ENCODE data around the gene CPA1. TPM values are rescaled to one million over a fixed set of nuclear protein-coding genes. Genes with fewer than 3 reads are reported as not detected.

The CPA1 gene
- total RNA-seq, 1 experiment from 2014 or later, result not detected

GRCh38 chr7:130418306-130418705 lies 38.0 kb downstream of the CPA1 start:
- Histone ChIP-seq H3K23me2 (ENCODE audit: insufficient read length, low read depth, low read length, poor library complexity, severe bottlenecking) (no peaks in the 10 kb centered on the region), H2BK12ac (ENCODE audit: insufficient read length, low read depth, low read length) (no peak overlapping the region)

More at GRCh38 chr7:130418306-130418705, 38.0 kb downstream of the CPA1 start:
- H4K91ac ChIP-seq (ENCODE audit: insufficient read length, low read depth, low read length), result no peak overlapping the region
- no peaks in the 10 kb centered on the region for H4K20me1 ChIP-seq (ENCODE audit: control insufficient read depth, insufficient read depth, insufficient read length)
- H3K4me2 ChIP-seq (ENCODE audit: insufficient read depth, insufficient read length, low read length), result no peak overlapping the region
- no peak for DNase-seq
- H3K4me3 Mint-ChIP-seq, result no peak overlapping the region
- no peak overlapping the region for H3K23ac ChIP-seq (ENCODE audit: insufficient read length, low read depth, low read length)
- no peak overlapping the region for H3K4ac ChIP-seq (ENCODE audit: low read depth, low read length)
- no peak overlapping the region for H3T11ph ChIP-seq (ENCODE audit: low read length)
- TF ChIP-seq CTCF (conservative IDR thresholded peaks at IDR 0.05), result no peak
- no peak overlapping the region for H2BK20ac ChIP-seq (ENCODE audit: low read depth, low read length, poor library complexity, severe bottlenecking)
- no peaks in the 10 kb centered on the region for H3K9me3 ChIP-seq (ENCODE audit: control insufficient read depth, low read depth, low read length)
- no peaks in the 10 kb centered on the region for H3K36me3 Mint-ChIP-seq (ENCODE audit: insufficient read depth in 1 of 3, low read depth in 3 of 3)
- no peak overlapping the region for H3K27ac Mint-ChIP-seq
- no peak overlapping the region for H2BK5ac ChIP-seq (ENCODE audit: insufficient read length, low read length)
- H2AK5ac ChIP-seq (ENCODE audit: insufficient read length, low read length), result no peak overlapping the region
- no peaks in the 10 kb centered on the region for H3K27me3 Mint-ChIP-seq (ENCODE audit: low read depth)
- no peak overlapping the region for H2AFZ ChIP-seq (ENCODE audit: low read length)
- H4K8ac ChIP-seq (replicated peaks; ENCODE audit: insufficient read length, low read depth, low read length), result no peak overlapping the region
- H3K4me1 ChIP-seq (ENCODE audit: insufficient read depth, low read length), result no peaks in the 10 kb centered on the region
- no peak overlapping the region for H3K9ac ChIP-seq (ENCODE audit: extremely low read depth, insufficient read length, low read length)
- no peak overlapping the region for H4K5ac ChIP-seq (ENCODE audit: insufficient read length, low read depth, low read length)
- no CpG with 5 or more reads among the region's 7 CpGs for WGBS (ENCODE audit: extremely low coverage, insufficient read length, low lambda C conversion rate)
- H3K79me1 ChIP-seq (ENCODE audit: insufficient read depth, low read depth, low read length, poor library complexity, severe bottlenecking), result no peaks in the 10 kb centered on the region
- H3K79me2 ChIP-seq (ENCODE audit: insufficient read depth, low read length), result no peaks in the 10 kb centered on the region
- no peaks in the 10 kb centered on the region for H3K9me3 Mint-ChIP-seq
- H3K14ac ChIP-seq (ENCODE audit: insufficient read depth, low read length), result no peak overlapping the region
- H2BK120ac ChIP-seq (ENCODE audit: low read depth, low read length, poor library complexity, severe bottlenecking), result no peak overlapping the region
- no peak overlapping the region for H3K56ac ChIP-seq (ENCODE audit: insufficient read length, low read depth, low read length)
- no peak overlapping the region for H2BK15ac ChIP-seq (ENCODE audit: low read depth, low read length)
- peaks cover 20 to 38% of the 10 kb centered on the region in 2 experiments for H3K4me1 Mint-ChIP-seq
- H3K27me3 ChIP-seq (ENCODE audit: insufficient read depth, low read length), result no peaks in the 10 kb centered on the region
- H3K18ac ChIP-seq (ENCODE audit: insufficient read length, low read depth, low read length), result no peak overlapping the region
- H3K27ac ChIP-seq (ENCODE audit: insufficient read length, low read depth, low read length), result no peak overlapping the region
